GM12874 (cell line): ENCODE results near the gene OR2H2.

Experiments
- CTCF ChIP-seq: IDR thresholded peaks from 2 replicates; pipeline ENCODE4 v1.5.1; 2011; ENCODE audit warnings: low read depth, mild to moderate bottlenecking, control low read depth, low read length, moderate library complexity; ENCODE audit not compliant: insufficient read depth

Gene OR2H2

GRCh38 chr6:29631209-29631810 lies 46.4 kb downstream of the OR2H2 start:
- TF ChIP-seq CTCF, result no peak

GRCh38 chr6:29631860-29632731 lies 47.2 kb downstream of the OR2H2 start:
- TF ChIP-seq CTCF, result no peak

GRCh38 chr6:29632789-29633533 lies 48.0 kb downstream of the OR2H2 start, which contains the start of gene GABBR1:
Gene GABBR1, minus strand, starts transcription at chr6:29633183. Its CDS starts 798 bp downstream, at chr6:29632385.
- no peak for TF ChIP-seq CTCF

GRCh38 chr6:29633534-29633905 lies 48.6 kb downstream of the OR2H2 start:
- TF ChIP-seq CTCF, result no peak

- no peak for TF ChIP-seq CTCF
Measured at GRCh38 chr6:29637247-29637646, 52.3 kb downstream of the OR2H2 start.
